Measurements from ENCODE around the gene ROR2. TPM values are rescaled to one million over a fixed set of nuclear protein-coding genes. Genes with fewer than 3 reads are reported as not detected.
A peak's percentile ranks its signal among the peaks of the same experiment; 100 is the strongest.

The ROR2 gene
- total RNA-seq, 1 experiment from 2014 or later = 2.7 TPM

DNA sequence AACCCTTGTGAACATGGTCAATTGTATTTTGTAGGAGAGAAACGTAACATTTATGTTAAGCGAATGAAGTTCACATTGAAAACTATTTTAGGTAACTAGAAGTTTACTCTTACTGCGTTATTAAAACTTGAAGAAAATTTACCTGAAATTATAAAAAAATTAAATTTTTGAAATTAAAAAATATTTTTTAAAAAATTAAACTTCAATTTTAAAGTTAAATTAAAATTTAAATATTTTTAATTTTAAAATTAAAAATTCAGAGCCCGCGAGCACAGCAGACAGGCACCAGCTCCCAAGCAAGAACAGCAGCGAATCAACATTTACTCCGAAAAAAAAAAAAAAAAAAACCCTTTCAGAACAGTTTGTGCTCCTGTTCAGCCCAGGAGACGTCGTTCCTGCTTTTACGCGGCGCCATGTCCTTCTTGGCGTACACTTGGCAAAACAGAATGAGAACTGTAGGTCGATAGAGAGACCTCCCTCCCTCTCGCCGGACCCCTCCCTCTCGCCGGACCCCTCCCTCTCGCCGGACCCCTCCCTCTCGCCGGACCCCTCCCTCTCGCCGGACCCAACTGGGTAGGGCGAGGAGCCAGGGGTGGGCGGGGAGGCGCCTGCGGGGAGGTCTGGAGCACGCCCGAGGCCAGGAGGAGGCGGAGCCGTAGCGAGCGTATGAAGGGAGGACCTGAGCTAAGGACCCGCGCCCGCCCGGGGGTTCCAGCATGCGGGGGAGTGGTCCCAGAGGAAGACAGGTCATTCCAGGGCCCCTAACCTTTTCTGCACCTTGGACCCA lies 235.8 kb downstream of the ROR2 start:
- Histone ChIP-seq H2BK15ac (ENCODE audit: low read depth, low read length) (no peak overlapping the region), H2BK20ac (ENCODE audit: low read depth, low read length, poor library complexity, severe bottlenecking) (no peak overlapping the region), H3K4me2 (ENCODE audit: insufficient read depth, insufficient read length, low read length) (peak overlapping the region; percentile 40), H3K9me3 (ENCODE audit: control insufficient read depth, low read depth, low read length) (no peaks in the 10 kb centered on the region), H2AK5ac (ENCODE audit: insufficient read length, low read length) (no peak overlapping the region), H3K79me1 (ENCODE audit: insufficient read depth, low read depth, low read length, poor library complexity, severe bottlenecking) (no peaks in the 10 kb centered on the region), H3K4ac (ENCODE audit: low read depth, low read length) (no peak overlapping the region), H3K4me1 (ENCODE audit: insufficient read depth, low read length) (no peaks in the 10 kb centered on the region), H3K27me3 (ENCODE audit: insufficient read depth, low read length) (no peaks in the 10 kb centered on the region), H3K23me2 (ENCODE audit: insufficient read length, low read depth, low read length, poor library complexity, severe bottlenecking) (no peaks in the 10 kb centered on the region), H3K27ac (ENCODE audit: insufficient read length, low read depth, low read length) (no peak overlapping the region), H3T11ph (ENCODE audit: low read length) (no peak overlapping the region), H3K9ac (ENCODE audit: extremely low read depth, insufficient read length, low read length) (no peak overlapping the region), H3K18ac (ENCODE audit: insufficient read length, low read depth, low read length) (no peak overlapping the region), H4K20me1 (ENCODE audit: control insufficient read depth, insufficient read depth, insufficient read length) (no peaks in the 10 kb centered on the region), H3K79me2 (ENCODE audit: insufficient read depth, low read length) (no peaks in the 10 kb centered on the region), H3K23ac (ENCODE audit: insufficient read length, low read depth, low read length) (no peak overlapping the region), H2BK12ac (ENCODE audit: insufficient read length, low read depth, low read length) (no peak overlapping the region), H2BK5ac (ENCODE audit: insufficient read length, low read length) (no peak overlapping the region), H4K8ac (replicated peaks; ENCODE audit: insufficient read length, low read depth, low read length) (no peak overlapping the region), H4K5ac (ENCODE audit: insufficient read length, low read depth, low read length) (no peak overlapping the region), H2AFZ (ENCODE audit: low read length) (no peak overlapping the region), H3K56ac (ENCODE audit: insufficient read length, low read depth, low read length) (no peak overlapping the region), H2BK120ac (ENCODE audit: low read depth, low read length, poor library complexity, severe bottlenecking) (no peak overlapping the region), H3K14ac (ENCODE audit: insufficient read depth, low read length) (no peak overlapping the region), H4K91ac (ENCODE audit: insufficient read length, low read depth, low read length) (no peak overlapping the region)
- peak; percentile 93 for DNase-seq
- Mint-ChIP-seq H3K9me3 (peaks cover 5 to 7% of the 10 kb centered on the region in 2 experiments; a peak in 4 of 5 replicates), H3K36me3 (ENCODE audit: insufficient read depth in 1 of 3, low read depth in 3 of 3) (peaks cover 0 to 6% (median 0%) of the 10 kb centered on the region in 3 experiments; a peak in 1 of 7 replicates), H3K27ac (no peak overlapping the region), H3K4me3 (peak overlapping the region; percentile 51 to 52; a peak in 3 of 5 replicates), H3K27me3 (ENCODE audit: low read depth) (peaks cover 14% of the 10 kb centered on the region), H3K4me1 (peaks cover 4 to 5% of the 10 kb centered on the region in 2 experiments; a peak in 3 of 4 replicates)
- WGBS (ENCODE audit: extremely low coverage, insufficient read length, low lambda C conversion rate) = no CpG with 5 or more reads among the region's 39 CpGs
- no peak for TF ChIP-seq CTCF (conservative IDR thresholded peaks at IDR 0.05)
